Duodenal mucosa (tissue), 2 donors: ENCODE data around the gene ZACN.

Experiments used
- H3K27ac ChIP-seq: one replicate; pipeline ENCODE4 v1.7.0; 2013; ENCODE audit warnings: low read depth, low read length
- H3K27me3 ChIP-seq, 2 donors: one replicate each; pipeline ENCODE4 v1.7.0; 2013; ENCODE audit warnings: low read length in 2 of 2, control low read depth in 1 of 2; ENCODE audit not compliant: insufficient read depth in 2 of 2, control insufficient read depth in 1 of 2
- H3K36me3 ChIP-seq, 2 donors: one replicate each; pipeline ENCODE4 v1.7.0; 2013; ENCODE audit warnings: low read length in 2 of 2, control low read depth in 1 of 2; ENCODE audit not compliant: insufficient read depth in 2 of 2, control insufficient read depth in 1 of 2
- H3K4me1 ChIP-seq, 2 donors: one replicate each; pipeline ENCODE4 v1.7.0; 2013; ENCODE audit warnings: low read length in 2 of 2, control low read depth in 1 of 2; ENCODE audit not compliant: insufficient read depth in 2 of 2, control insufficient read depth in 1 of 2
- H3K4me3 ChIP-seq, 2 donors: one replicate each; pipeline ENCODE4 v1.7.0; 2013; ENCODE audit warnings: low read length in 2 of 2, low read depth in 1 of 2
- H3K9ac ChIP-seq, 2 donors: one replicate each; pipeline ENCODE4 v1.7.0; 2013; ENCODE audit warnings: low read length in 2 of 2, low read depth in 1 of 2
- H3K9me3 ChIP-seq, 2 donors: one replicate each; pipeline ENCODE4 v1.7.0; 2013; ENCODE audit warnings: low read length in 2 of 2, control low read depth in 1 of 2; ENCODE audit not compliant: control insufficient read depth in 1 of 2

Gene ZACN

GRCh38 chr17:76078860-76079534, at the start of gene ZACN:
TSS of gene ZACN (plus strand) at chr17:76079182. CDS start at chr17:76079265, 83 bp downstream.
- H3K27ac ChIP-seq: no peak within 1 kb of the TSS
- H3K36me3 ChIP-seq: peaks cover 9 to 16% of the 10 kb centered on the region in 2 donors
- peaks cover 8 to 23% of the 10 kb centered on the region in 2 donors for H3K4me1 ChIP-seq
- no peaks in the 10 kb centered on the region for H3K9me3 ChIP-seq
- H3K9ac ChIP-seq: no peak within 1 kb of the TSS
- H3K27me3 ChIP-seq: peaks cover 59 to 60% of the 10 kb centered on the region in 2 donors
- H3K4me3 ChIP-seq: no peak within 1 kb of the TSS

- peaks cover 0 to 3% of the 10 kb centered on the region in 2 donors for H3K27me3 ChIP-seq
- H3K9me3 ChIP-seq: no peaks in the 10 kb centered on the region
- H3K4me1 ChIP-seq: peaks cover 13 to 27% of the 10 kb centered on the region in 2 donors
- H3K9ac ChIP-seq: no peak overlapping the region
- H3K27ac ChIP-seq: no peak overlapping the region
- no peak overlapping the region for H3K4me3 ChIP-seq
- peaks cover 0 to 4% of the 10 kb centered on the region in 2 donors for H3K36me3 ChIP-seq
Observed at GRCh38 chr17:76032073-76032779, 46.8 kb upstream of the ZACN start.

- peaks cover 0 to 3% of the 10 kb centered on the region in 2 donors for H3K27me3 ChIP-seq
- H3K9ac ChIP-seq: no peak overlapping the region
- no peak overlapping the region for H3K27ac ChIP-seq
- H3K4me1 ChIP-seq: peaks cover 13 to 23% of the 10 kb centered on the region in 2 donors
- peaks cover 0 to 4% of the 10 kb centered on the region in 2 donors for H3K36me3 ChIP-seq
- H3K9me3 ChIP-seq: no peaks in the 10 kb centered on the region
- no peak overlapping the region for H3K4me3 ChIP-seq
Observed at GRCh38 chr17:76032780-76033108, 46.2 kb upstream of the ZACN start.

GRCh38 chr17:76033139-76033538, 45.8 kb upstream of the ZACN start:
- Histone ChIP-seq H3K27me3 (peaks cover 0 to 3% of the 10 kb centered on the region in 2 donors), H3K9me3 (no peaks in the 10 kb centered on the region), H3K4me1 (peaks cover 13 to 21% of the 10 kb centered on the region in 2 donors), H3K4me3 (no peak overlapping the region), H3K36me3 (peaks cover 1 to 6% of the 10 kb centered on the region in 2 donors), H3K9ac (no peak overlapping the region), H3K27ac (no peak overlapping the region)

- Histone ChIP-seq H3K4me3 (no peak overlapping the region), H3K27me3 (no peaks in the 10 kb centered on the region), H3K9me3 (no peaks in the 10 kb centered on the region), H3K4me1 (peaks cover 10 to 11% of the 10 kb centered on the region in 2 donors), H3K9ac (no peak overlapping the region), H3K27ac (no peak overlapping the region), H3K36me3 (peaks cover 17 to 21% of the 10 kb centered on the region in 2 donors)
Observed at GRCh38 chr17:76034428-76035350, 44.3 kb upstream of the ZACN start.

GRCh38 chr17:76036497-76037261, 42.3 kb upstream of the ZACN start:
- Histone ChIP-seq H3K36me3 (peaks cover 29 to 41% of the 10 kb centered on the region in 2 donors), H3K4me3 (no peak overlapping the region), H3K27ac (no peak overlapping the region), H3K4me1 (peaks cover 7 to 8% of the 10 kb centered on the region in 2 donors), H3K9ac (no peak overlapping the region), H3K9me3 (no peaks in the 10 kb centered on the region), H3K27me3 (no peaks in the 10 kb centered on the region)

GRCh38 chr17:76038050-76038449, 40.9 kb upstream of the ZACN start:
- Histone ChIP-seq H3K4me1 (no peaks in the 10 kb centered on the region), H3K9me3 (no peaks in the 10 kb centered on the region), H3K36me3 (peaks cover 33 to 53% of the 10 kb centered on the region in 2 donors), H3K9ac (no peak overlapping the region), H3K27ac (no peak overlapping the region), H3K27me3 (no peaks in the 10 kb centered on the region), H3K4me3 (no peak overlapping the region)

GRCh38 chr17:76039121-76039520, 39.9 kb upstream of the ZACN start:
- Histone ChIP-seq H3K27ac (no peak overlapping the region), H3K36me3 (peaks cover 43 to 64% of the 10 kb centered on the region in 2 donors)

GRCh38 chr17:76040376-76040775, 38.6 kb upstream of the ZACN start:
- Histone ChIP-seq H3K4me3 (no peak overlapping the region), H3K36me3 (peaks cover 47 to 76% of the 10 kb centered on the region in 2 donors), H3K9me3 (no peaks in the 10 kb centered on the region), H3K9ac (no peak overlapping the region), H3K27ac (no peak overlapping the region), H3K27me3 (no peaks in the 10 kb centered on the region), H3K4me1 (no peaks in the 10 kb centered on the region)

More at GRCh38 chr17:76039121-76039520, 39.9 kb upstream of the ZACN start:
- Histone ChIP-seq H3K4me1 (no peaks in the 10 kb centered on the region), H3K4me3 (no peak overlapping the region), H3K9ac (no peak overlapping the region), H3K27me3 (no peaks in the 10 kb centered on the region), H3K9me3 (no peaks in the 10 kb centered on the region)
